Measurements from ENCODE around the gene TMC2.
A peak's percentile ranks its signal among the peaks of the same experiment; 100 is the strongest.
"Not testable (repeated sequence)": the region's sequence is repeated elsewhere in the genome, so short reads cannot be mapped to it uniquely, and the experiment has no call there.

TMC2 gene

DNA sequence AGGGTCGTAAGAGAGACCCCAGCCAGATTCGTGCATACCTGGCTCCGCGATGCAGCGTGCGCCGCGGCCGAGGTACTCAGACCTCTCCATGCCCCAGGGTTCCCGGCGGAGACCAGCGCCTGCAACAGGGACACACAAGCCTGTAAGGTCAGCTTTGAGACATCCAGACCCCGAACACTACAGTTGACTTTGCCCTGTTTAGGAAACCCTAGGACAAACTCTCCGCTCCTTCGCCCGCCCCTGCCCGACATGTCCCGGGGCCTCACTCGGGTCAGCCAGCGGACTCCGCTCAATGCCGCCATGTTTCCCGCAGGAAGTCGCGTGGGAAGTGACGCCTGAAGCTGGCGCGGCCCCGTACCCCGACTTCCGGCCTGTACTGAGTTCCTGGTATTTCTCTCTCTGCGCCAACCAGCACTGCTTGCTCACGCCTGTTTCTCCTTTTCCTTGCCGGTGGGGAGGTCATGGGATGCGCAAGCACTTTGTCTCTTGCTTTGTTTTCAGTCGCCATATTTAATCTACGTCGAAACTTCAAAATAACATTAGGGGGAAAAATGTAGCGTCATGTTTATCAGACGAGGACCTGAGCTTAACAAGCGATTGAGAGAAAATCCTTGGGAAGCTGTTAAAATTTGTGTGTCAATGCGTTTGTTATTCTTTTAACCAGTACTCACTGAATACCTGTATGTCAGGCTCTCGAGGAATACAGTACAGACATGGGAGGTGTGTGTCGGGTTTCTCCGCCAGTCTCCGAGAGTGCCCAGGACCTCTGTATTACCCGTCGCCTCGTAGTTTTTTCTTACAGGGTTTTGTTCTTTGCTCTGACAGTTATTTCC, 127.7 kb downstream of the TMC2 start, which contains the start of gene IDH3B:
TSS of gene IDH3B (minus strand) at position 330 of the 833 bp plus-strand sequence. CDS start at position 302, 28 bp downstream.
- DNase-seq: peak; percentile 76

DNA sequence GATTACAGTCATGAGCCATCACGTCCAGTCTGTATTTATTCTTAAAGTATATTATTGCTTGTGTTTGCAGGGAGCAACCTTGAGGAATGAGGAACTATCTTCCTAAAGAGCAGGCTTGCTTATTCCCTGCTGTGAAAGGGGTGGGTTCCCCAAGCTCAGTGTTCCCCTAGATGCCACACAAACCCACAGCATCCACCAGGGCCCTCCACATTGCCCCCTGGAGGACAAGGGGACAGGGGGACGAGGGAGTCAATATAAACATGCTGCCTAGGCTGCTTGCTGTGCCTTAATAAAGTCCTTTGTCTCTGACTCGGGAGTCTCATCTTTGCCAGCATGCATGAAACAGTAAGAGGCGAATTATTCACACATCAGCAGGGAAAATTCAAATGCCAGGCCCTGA, 135.6 kb downstream of the TMC2 start:
- no peak for DNase-seq

DNA sequence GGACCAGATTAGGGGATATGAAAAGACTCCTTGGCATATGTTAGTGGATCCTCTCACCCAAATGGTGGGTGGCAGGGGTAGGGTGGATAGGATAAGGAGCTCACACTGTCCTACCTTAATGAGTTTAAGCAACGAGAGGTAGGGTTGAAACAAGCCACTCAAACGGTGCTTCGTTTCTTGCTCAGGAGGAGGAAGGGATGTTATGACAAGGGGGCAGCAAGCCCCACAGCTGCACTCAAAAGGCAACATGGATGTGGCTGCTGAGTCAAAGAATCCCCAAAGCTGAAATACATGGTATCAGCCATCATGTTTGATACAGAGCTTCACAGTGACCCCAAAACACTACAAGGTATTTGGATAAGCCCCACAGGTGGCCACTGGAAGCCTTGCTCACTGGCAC, 136.1 kb downstream of the TMC2 start:
- no peak for DNase-seq

DNA sequence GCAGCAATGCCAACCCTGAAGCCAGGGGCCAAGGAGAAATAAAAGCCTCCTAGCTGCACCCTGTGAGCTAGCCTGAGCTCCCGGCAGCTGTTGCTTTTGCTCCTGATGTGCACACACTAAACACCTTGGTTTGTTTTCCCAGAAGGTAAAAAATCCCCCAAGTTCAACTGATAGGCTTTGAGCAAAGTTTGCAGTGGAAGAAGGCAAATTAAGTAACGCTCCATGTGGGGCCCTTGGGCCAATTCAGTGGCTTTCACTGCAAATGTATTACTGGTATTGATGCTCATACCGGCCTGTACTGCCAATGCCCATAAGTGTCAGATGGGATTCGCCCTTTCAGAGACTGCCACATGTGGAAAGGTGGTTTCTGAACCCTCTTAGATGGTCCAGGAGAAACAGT, 137.1 kb downstream of the TMC2 start:
- no peak for DNase-seq

DNA sequence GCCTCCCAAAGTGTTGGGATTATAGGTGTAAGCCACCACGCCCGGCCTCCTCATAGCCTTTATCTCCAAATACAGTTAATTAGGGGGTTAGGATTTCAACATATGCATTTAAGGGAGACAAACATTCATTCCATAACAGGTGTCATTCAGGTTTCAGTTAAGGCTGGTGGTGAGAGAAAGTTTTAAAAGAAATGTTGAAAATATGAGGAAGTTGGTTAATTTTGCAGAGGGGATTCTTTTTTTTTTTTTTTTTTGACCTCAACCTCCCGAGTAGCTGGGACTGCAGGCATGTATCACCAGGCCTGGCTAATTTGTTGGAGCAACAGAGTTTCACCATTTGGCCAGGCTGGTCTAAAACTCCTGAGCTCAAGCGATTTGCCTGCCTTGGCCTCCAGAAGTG, 143.7 kb downstream of the TMC2 start:
- DNase-seq: no peak

DNA sequence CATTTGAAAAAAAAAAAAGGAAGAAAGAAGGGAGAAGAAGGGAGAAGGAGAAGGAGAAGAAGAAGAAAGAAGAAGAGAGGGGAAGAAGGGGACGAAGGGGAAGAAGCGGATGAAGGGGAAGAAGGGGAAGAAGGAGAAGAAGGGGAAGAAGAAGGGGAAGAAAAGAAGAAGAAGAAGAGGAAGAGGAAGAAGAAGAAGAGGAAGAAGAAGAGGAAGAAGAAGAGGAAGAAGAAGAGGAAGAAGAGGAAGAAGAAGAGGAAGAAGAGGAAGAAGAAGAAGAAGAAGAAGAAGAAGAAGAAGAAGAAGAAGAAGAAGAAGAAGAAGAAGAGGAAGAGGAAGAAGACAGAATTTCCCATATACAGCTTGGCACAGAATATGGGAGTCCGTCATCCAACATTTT, 145.7 kb downstream of the TMC2 start:
- not testable (repeated sequence) for DNase-seq

DNA sequence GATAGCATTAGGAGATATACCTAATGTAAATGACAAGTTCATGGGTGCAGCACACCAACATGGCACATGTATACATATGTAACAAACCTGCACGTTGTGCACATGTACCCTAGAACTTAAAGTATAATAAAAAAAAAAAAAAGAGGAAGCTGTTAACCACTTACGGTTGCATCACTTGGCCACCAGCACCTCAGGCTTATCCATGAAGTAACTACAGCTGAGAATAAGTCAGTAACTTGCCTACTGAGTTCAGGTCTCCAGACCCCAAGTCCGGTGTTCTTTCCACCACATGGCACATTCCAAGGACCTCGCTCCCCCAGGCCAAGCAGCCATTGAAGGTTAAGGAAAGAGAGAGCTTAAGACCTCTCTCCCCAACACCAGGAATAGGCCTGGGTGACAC, 148.4 kb downstream of the TMC2 start:
- not testable (repeated sequence) for DNase-seq

DNA sequence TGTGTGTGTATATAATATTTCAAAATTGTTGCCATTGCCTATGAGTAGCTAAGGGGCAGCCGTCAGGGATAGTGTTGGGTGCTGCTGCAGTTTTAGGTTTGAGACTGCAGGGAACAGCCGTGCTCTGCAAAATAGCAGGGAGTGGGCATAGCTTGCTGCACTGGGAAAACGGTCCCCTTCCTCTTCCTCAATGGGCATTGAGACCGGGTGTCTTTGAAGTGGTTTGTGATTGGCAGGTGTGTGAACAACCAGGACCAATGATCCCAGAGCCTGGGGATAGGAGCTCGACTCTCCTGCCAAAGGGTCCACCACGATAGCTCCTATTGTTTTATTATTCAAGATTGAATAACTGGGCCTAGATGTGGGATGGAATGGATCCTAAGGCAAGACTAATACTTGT, 151.1 kb downstream of the TMC2 start:
- DNase-seq: no peak

DNA sequence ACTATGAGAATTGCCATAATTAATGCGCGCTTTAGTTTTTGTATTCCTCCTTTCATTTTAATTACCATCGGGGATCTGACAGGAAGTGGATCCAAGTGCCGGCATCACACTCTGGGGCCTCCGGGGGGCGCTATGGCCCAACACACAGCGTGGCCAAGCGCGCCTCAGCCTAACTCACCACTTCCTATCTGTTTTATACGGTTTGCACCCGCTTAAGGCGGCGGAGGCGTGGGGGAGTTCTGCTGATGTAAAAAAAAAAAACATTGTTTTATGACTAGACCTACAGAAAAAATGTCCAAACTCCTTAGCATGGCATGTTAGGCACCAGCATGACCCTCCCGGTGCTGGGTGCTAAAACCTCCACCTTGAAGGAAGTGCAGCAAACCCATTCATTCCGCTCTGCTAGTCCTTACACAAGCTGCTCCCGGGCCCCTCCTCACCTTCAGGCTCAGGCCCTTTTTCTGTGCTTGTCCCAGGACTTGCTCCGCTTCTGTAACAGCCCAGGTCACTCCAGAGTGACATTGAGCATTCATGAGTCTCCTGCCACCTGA, 151.7 kb downstream of the TMC2 start:
- peak; percentile 22 for DNase-seq

DNA sequence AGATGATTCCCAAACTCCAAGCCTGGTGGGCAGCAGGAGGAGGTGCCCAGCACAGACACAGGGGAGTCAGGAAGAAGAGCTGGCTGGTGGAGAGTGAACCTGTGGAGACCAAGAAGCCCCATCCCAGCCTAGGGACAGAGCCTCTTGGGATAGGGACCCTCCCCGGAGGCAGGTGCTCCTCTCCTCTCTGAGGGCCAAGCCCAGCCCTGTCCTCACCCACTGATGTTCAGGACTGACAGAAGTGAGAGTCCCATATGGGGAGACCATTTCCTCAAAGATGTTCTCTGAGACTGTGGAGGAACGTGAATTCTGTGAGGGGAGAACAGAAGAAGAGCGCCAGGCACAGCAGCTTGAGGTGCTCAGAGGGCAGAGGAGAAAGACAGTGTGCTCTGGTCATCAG, 153.8 kb downstream of the TMC2 start:
- DNase-seq: no peak

DNA sequence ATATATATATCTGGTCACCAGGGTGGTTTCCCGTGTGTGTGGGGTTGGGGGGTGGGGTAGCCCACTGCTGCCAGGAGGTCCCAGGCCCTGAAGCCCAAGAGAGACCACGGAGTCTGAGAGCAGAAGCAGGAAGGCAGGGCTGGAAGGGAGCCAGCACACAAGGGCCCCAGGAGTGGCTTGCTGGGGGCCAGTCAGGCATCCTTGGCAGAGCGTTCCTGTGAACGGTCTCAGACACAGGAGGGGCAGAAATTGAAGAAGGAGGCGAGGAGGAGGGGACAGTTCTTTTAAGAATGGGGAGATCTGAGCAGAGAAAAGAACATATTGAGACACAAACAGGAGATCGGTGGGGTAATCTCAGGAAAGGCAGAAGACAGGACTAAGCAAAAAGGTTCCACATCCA, 154.3 kb downstream of the TMC2 start:
- DNase-seq: no peak

DNA sequence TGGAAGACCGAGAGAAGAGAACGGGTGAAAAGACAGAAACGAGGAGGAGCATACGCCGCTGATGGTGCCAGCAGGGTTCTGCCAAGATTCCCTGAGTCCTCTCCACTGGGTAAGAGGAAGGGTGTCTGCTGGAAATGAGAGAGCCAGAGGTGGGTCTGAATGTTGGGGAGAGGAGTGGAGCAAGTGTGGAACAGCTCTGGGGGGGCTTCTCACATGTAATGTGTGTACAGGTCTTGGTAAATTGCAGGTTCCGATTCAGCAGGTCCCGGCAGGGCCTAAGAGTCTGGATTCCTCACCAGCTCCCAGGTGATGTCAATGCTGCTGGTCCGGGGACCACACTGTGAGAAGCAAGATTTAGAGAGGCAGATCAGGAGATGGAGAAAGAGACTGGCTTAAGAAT, 154.8 kb downstream of the TMC2 start:
- no peak for DNase-seq
